ENCODE data around the gene SUPT7L. TPM values are rescaled to one million over a fixed set of nuclear protein-coding genes. Genes with fewer than 3 reads are reported as not detected.

The SUPT7L gene
- total RNA-seq, 5 donors from 2014 or later (not counting 1 experiment from before 2014, with no cell fraction given) = 39.2 to 53.2 (median 39.3) TPM

GRCh38 chr2:27652341-27652740 lies 11.1 kb downstream of the SUPT7L start:
- Mint-ChIP-seq H3K9me3 (no peaks in the 10 kb centered on the region), H3K4me3 (no peak overlapping the region), H3K4me1 (peaks cover 5 to 16% (median 16%) of the 10 kb centered on the region in 3 donors), H3K36me3 (peaks cover 65% of the 10 kb centered on the region), H3K27ac (peak overlapping the region in 1 of 2 donors; percentile 51), H3K27me3 (no peaks in the 10 kb centered on the region)
- no peak overlapping the region for H3K27ac ChIP-seq (ENCODE audit: low read length)
- POLR2A ChIA-PET = interaction anchor here in 1 of 2 donors (0.6 kb wide), 1 partner anchor 21 kb away, joined by 6 read pairs; no protein-coding TSS in a partner anchor
- H3K36me3 ChIP-seq (ENCODE audit: control insufficient read depth in 2 of 2, extremely low read depth in 1 of 2, insufficient read depth in 1 of 2, low read length in 1 of 2) = peaks cover 19 to 95% of the 10 kb centered on the region in 2 donors
- no peaks in the 10 kb centered on the region for H3K4me1 ChIP-seq (ENCODE audit: control insufficient read depth in 1 of 2, extremely low read depth in 1 of 2, insufficient read depth in 2 of 2, low read length in 2 of 2)
- no peak for DNase-seq
- no peak for ATAC-seq (replicated peaks in 1 of 4)
- CTCF ChIA-PET = no interaction called here
- H3K27me3 ChIP-seq (replicated peaks in 1 of 2; ENCODE audit: control insufficient read depth in 2 of 2, extremely low read depth in 1 of 2, insufficient read depth in 2 of 2, low read length in 1 of 2) = no peaks in the 10 kb centered on the region
- no peak overlapping the region for H3K4me3 ChIP-seq (ENCODE audit: control insufficient read depth in 1 of 2, extremely low read depth in 1 of 2, low read length in 1 of 2)
- no peaks in the 10 kb centered on the region for H3K9me3 ChIP-seq

- H3K36me3 Mint-ChIP-seq = peaks cover 65% of the 10 kb centered on the region
- no peaks in the 10 kb centered on the region for H3K27me3 ChIP-seq (replicated peaks in 1 of 2; ENCODE audit: control insufficient read depth in 2 of 2, extremely low read depth in 1 of 2, insufficient read depth in 2 of 2, low read length in 1 of 2)
- H3K4me3 Mint-ChIP-seq = no peak overlapping the region
- no peaks in the 10 kb centered on the region for H3K27me3 Mint-ChIP-seq
- H3K4me1 Mint-ChIP-seq = peaks cover 5 to 16% (median 16%) of the 10 kb centered on the region in 3 donors
- 87% methylated on average over 3 of the region's 4 CpGs for WGBS (ENCODE audit: insufficient coverage)
- no peak overlapping the region for H3K27ac Mint-ChIP-seq
- no peak for DNase-seq
- no peaks in the 10 kb centered on the region for H3K9me3 Mint-ChIP-seq
- no peak for ATAC-seq (replicated peaks in 1 of 4)
- H3K4me1 ChIP-seq (ENCODE audit: control insufficient read depth in 1 of 2, extremely low read depth in 1 of 2, insufficient read depth in 2 of 2, low read length in 2 of 2) = no peaks in the 10 kb centered on the region
- no peak overlapping the region for H3K4me3 ChIP-seq (ENCODE audit: control insufficient read depth in 1 of 2, extremely low read depth in 1 of 2, low read length in 1 of 2)
- no peaks in the 10 kb centered on the region for H3K9me3 ChIP-seq
- ChIA-PET CTCF (no interaction called here), POLR2A (interaction anchor here in 1 of 2 donors (1.0 kb wide), 1 partner anchor 10 kb away, joined by 3 read pairs; no protein-coding TSS in a partner anchor)
- no peak overlapping the region for H3K27ac ChIP-seq (ENCODE audit: low read length)
- peaks cover 18 to 92% of the 10 kb centered on the region in 2 donors for H3K36me3 ChIP-seq (ENCODE audit: control insufficient read depth in 2 of 2, extremely low read depth in 1 of 2, insufficient read depth in 1 of 2, low read length in 1 of 2)
Measured at GRCh38 chr2:27651056-27651455, 12.4 kb downstream of the SUPT7L start.

GRCh38 chr2:27647737-27648136 lies 15.7 kb downstream of the SUPT7L start:
- H3K27ac ChIP-seq (ENCODE audit: low read length) = no peak overlapping the region
- H3K9me3 ChIP-seq = no peaks in the 10 kb centered on the region
- H3K9me3 Mint-ChIP-seq = no peaks in the 10 kb centered on the region
- H3K27ac Mint-ChIP-seq = no peak overlapping the region
- no peaks in the 10 kb centered on the region for H3K27me3 ChIP-seq (replicated peaks in 1 of 2; ENCODE audit: control insufficient read depth in 2 of 2, extremely low read depth in 1 of 2, insufficient read depth in 2 of 2, low read length in 1 of 2)
- ChIA-PET POLR2A (no interaction called here), CTCF (interaction anchor here in 1 of 2 donors (2.3 kb wide), 1 partner anchor 36 kb away, joined by 8 read pairs; no protein-coding TSS in a partner anchor)
- no peaks in the 10 kb centered on the region for H3K4me1 ChIP-seq (ENCODE audit: control insufficient read depth in 1 of 2, extremely low read depth in 1 of 2, insufficient read depth in 2 of 2, low read length in 2 of 2)
- H3K36me3 ChIP-seq (ENCODE audit: control insufficient read depth in 2 of 2, extremely low read depth in 1 of 2, insufficient read depth in 1 of 2, low read length in 1 of 2) = peaks cover 16 to 74% of the 10 kb centered on the region in 2 donors
- peaks cover 45% of the 10 kb centered on the region for H3K36me3 Mint-ChIP-seq
- H3K27me3 Mint-ChIP-seq = no peaks in the 10 kb centered on the region
- H3K4me3 Mint-ChIP-seq = no peak overlapping the region
- no peak overlapping the region for H3K4me3 ChIP-seq (ENCODE audit: control insufficient read depth in 1 of 2, extremely low read depth in 1 of 2, low read length in 1 of 2)
- ATAC-seq (replicated peaks in 1 of 4) = no peak
- DNase-seq = no peak
- H3K4me1 Mint-ChIP-seq = peaks cover 4 to 5% (median 5%) of the 10 kb centered on the region in 3 donors
- 100% methylated on average over 4 of the region's 4 CpGs for whole genome bisulfite sequencing (ENCODE audit: insufficient coverage)

- DNase-seq (no peak), ATAC-seq (replicated peaks in 1 of 4) (no peak)
- no peak overlapping the region for H3K4me3 Mint-ChIP-seq
- Histone ChIP-seq H3K27me3 (replicated peaks in 1 of 2; ENCODE audit: control insufficient read depth in 2 of 2, extremely low read depth in 1 of 2, insufficient read depth in 2 of 2, low read length in 1 of 2) (no peaks in the 10 kb centered on the region), H3K36me3 (ENCODE audit: control insufficient read depth in 2 of 2, extremely low read depth in 1 of 2, insufficient read depth in 1 of 2, low read length in 1 of 2) (peaks cover 16 to 73% of the 10 kb centered on the region in 2 donors), H3K4me1 (ENCODE audit: control insufficient read depth in 1 of 2, extremely low read depth in 1 of 2, insufficient read depth in 2 of 2, low read length in 2 of 2) (no peaks in the 10 kb centered on the region), H3K4me3 (ENCODE audit: control insufficient read depth in 1 of 2, extremely low read depth in 1 of 2, low read length in 1 of 2) (no peak overlapping the region), H3K27ac (ENCODE audit: low read length) (no peak overlapping the region), H3K9me3 (no peaks in the 10 kb centered on the region)
- no peak overlapping the region for H3K27ac Mint-ChIP-seq
- POLR2A ChIA-PET = no interaction called here
- H3K27me3 Mint-ChIP-seq = no peaks in the 10 kb centered on the region
- no peaks in the 10 kb centered on the region for H3K9me3 Mint-ChIP-seq
- H3K4me1 Mint-ChIP-seq = peaks cover 0 to 5% (median under 1%) of the 10 kb centered on the region in 3 donors
- peaks cover 41% of the 10 kb centered on the region for H3K36me3 Mint-ChIP-seq
- CTCF ChIA-PET = interaction anchor here in 1 of 2 donors (2.3 kb wide), 1 partner anchor 36 kb away, joined by 8 read pairs; no protein-coding TSS in a partner anchor
Measured at GRCh38 chr2:27647289-27647688, 16.1 kb downstream of the SUPT7L start.

GRCh38 chr2:27645197-27645596 lies 18.2 kb downstream of the SUPT7L start:
- no peak overlapping the region for H3K4me3 ChIP-seq (ENCODE audit: control insufficient read depth in 1 of 2, extremely low read depth in 1 of 2, low read length in 1 of 2)
- no peak overlapping the region for H3K4me3 Mint-ChIP-seq
- peaks cover 46% of the 10 kb centered on the region for H3K36me3 Mint-ChIP-seq
- DNase-seq = no peak
- H3K9me3 Mint-ChIP-seq = no peaks in the 10 kb centered on the region
- no peak for ATAC-seq (replicated peaks in 1 of 4)
- no peak overlapping the region for H3K27ac Mint-ChIP-seq
- no peaks in the 10 kb centered on the region for H3K27me3 ChIP-seq (replicated peaks in 1 of 2; ENCODE audit: control insufficient read depth in 2 of 2, extremely low read depth in 1 of 2, insufficient read depth in 2 of 2, low read length in 1 of 2)
- CTCF ChIA-PET = no interaction called here
- no peaks in the 10 kb centered on the region for H3K4me1 ChIP-seq (ENCODE audit: control insufficient read depth in 1 of 2, extremely low read depth in 1 of 2, insufficient read depth in 2 of 2, low read length in 2 of 2)
- H3K27me3 Mint-ChIP-seq = no peaks in the 10 kb centered on the region
- no peak overlapping the region for H3K27ac ChIP-seq (ENCODE audit: low read length)
- H3K36me3 ChIP-seq (ENCODE audit: control insufficient read depth in 2 of 2, extremely low read depth in 1 of 2, insufficient read depth in 1 of 2, low read length in 1 of 2) = peaks cover 26 to 75% of the 10 kb centered on the region in 2 donors
- POLR2A ChIA-PET = interaction anchor here in 1 of 2 donors (0.7 kb wide), 1 partner anchor 110 kb away, joined by 5 read pairs; no protein-coding TSS in a partner anchor
- H3K4me1 Mint-ChIP-seq = peaks cover 0 to 5% (median 0%) of the 10 kb centered on the region in 3 donors
- no peaks in the 10 kb centered on the region for H3K9me3 ChIP-seq

GRCh38 chr2:27640722-27641245 lies 22.6 kb downstream of the SUPT7L start:
- CTCF ChIA-PET = interaction anchor here in 1 of 2 donors (1.4 kb wide), 1 partner anchor 43 kb away, joined by 4 read pairs; no protein-coding TSS in a partner anchor
- H3K36me3 Mint-ChIP-seq = peaks cover 50% of the 10 kb centered on the region
- 100% methylated on average over 1 of the region's 2 CpGs for WGBS (ENCODE audit: insufficient coverage)
- DNase-seq = no peak
- H3K4me1 Mint-ChIP-seq = peaks cover 4 to 14% (median 14%) of the 10 kb centered on the region in 3 donors
- H3K9me3 ChIP-seq = no peaks in the 10 kb centered on the region
- H3K27me3 Mint-ChIP-seq = no peaks in the 10 kb centered on the region
- POLR2A ChIA-PET = interaction anchor here in 1 of 2 donors (1.0 kb wide), 1 partner anchor 10 kb away, joined by 3 read pairs; no protein-coding TSS in a partner anchor
- no peak for ATAC-seq (replicated peaks in 1 of 4)
- H3K9me3 Mint-ChIP-seq = no peaks in the 10 kb centered on the region
- no peaks in the 10 kb centered on the region for H3K4me1 ChIP-seq (ENCODE audit: control insufficient read depth in 1 of 2, extremely low read depth in 1 of 2, insufficient read depth in 2 of 2, low read length in 2 of 2)
- H3K27ac Mint-ChIP-seq = no peak overlapping the region
- peaks cover 19 to 79% of the 10 kb centered on the region in 2 donors for H3K36me3 ChIP-seq (ENCODE audit: control insufficient read depth in 2 of 2, extremely low read depth in 1 of 2, insufficient read depth in 1 of 2, low read length in 1 of 2)
- no peak overlapping the region for H3K4me3 Mint-ChIP-seq
- no peak overlapping the region for H3K27ac ChIP-seq (ENCODE audit: low read length)
- no peaks in the 10 kb centered on the region for H3K27me3 ChIP-seq (replicated peaks in 1 of 2; ENCODE audit: control insufficient read depth in 2 of 2, extremely low read depth in 1 of 2, insufficient read depth in 2 of 2, low read length in 1 of 2)
- no peak overlapping the region for H3K4me3 ChIP-seq (ENCODE audit: control insufficient read depth in 1 of 2, extremely low read depth in 1 of 2, low read length in 1 of 2)
